ENCODE results near the gene MARK3.

The MARK3 gene

DNA sequence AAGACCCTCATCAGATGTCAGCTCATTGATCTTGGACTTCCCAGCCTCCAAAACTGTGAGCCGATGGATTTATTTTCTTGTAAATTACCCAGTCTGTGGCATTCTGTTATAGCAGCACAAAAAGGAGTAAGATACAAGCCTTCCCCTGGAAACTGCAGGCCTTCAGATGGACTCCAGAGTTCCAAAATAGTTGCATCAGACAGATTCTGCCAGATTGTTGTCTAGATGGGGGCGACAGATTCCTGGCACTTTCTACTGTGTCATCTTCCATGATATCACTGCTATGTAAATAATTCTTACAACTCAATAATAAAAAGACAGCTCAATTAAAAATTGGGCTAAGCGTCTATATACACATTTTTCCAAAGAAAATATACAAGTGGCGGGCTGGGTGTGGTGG lies 17.2 kb upstream of the MARK3 start:
- DNase-seq: no peak

DNA sequence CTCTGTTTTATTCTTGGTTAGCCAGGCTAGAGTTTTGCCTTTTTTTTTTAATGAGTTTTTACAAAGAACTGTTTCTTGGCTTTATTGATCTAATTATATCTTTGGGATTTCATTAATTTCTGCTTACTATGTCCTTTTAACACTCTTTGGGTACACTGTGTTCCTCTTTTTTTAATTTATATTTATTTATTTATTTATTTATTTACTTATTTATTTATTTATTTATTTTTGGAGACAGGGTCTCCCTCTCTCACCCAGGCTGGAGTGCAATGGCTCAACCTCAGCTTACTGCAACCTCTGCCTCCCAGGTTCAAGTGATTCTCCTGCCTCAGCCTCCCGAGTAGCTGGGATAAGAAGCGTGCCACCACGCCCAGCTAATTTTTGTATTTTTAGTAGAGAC lies 15.1 kb upstream of the MARK3 start:
- no peak for DNase-seq

DNA sequence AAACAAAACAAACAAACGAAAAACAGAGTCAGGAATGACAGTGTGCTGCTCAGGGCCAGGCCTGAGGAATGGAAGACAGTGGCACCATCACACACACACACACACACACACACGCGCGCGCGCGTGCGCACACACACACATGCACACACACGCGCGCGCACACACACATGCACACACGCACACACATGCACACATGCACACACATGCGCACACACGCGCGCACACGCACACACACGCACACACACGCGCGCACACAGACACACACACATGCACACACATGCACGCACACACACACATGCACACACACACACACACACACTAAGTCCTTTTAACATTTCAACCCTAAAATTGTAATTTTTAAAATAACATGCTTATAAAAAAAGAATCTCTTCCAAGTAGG lies 13.2 kb upstream of the MARK3 start:
- DNase-seq: no peak

DNA sequence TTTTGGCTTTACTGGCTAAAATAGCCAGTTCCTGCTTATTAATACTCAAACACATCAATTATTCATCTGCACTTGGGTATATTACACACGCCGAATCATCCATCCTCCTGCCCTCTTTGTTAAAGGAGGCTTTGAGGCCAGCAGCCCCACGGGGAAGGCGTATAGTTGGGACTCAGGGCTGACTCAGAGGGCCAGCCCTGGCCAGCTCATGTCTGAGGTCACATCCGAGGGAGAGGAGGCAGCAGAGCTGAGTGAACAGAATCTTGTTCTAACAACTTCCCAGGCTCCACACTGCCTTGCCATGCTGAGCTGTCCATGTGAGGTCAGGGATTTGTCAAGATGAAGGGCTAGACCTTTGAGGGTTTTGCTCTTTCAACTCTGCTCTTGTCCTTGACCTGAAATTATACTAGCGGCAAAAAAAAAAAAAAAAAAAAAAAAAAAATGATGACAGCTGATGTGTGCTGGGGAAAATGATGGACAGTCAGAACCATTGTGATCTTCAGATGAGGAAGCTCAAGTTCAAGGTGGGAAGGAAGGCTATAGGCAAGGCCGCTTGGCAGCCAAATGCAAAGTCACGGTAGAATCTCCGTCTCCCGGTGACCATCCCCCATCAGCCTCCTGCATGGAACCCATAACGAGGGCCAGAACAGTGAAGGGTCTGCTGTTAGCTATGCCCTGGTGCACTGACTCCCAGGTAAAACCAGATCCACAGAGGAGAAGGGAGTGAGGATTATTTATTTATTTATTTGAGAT lies 12.5 kb upstream of the MARK3 start:
- no peak for DNase-seq

DNA sequence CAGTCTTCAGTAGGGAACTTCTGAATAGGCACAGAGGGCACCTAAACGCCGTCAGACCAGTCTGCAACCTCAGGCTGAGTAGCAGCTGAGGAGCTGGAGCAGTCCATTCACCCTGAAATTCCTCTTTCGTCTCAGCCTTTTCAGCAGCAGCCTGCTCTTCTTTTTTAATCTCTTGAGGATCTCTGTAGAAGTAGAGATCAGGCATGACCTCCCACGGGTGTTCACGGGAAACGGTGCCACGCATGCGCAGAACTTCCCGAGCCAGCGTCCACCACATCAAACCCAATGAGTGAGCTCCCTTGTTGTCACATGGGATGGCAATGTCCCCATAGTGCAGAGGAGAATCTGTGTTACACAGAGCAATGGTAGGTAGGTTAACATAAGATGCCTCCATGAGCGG lies 11.1 kb upstream of the MARK3 start:
- DNase-seq: no peak

DNA sequence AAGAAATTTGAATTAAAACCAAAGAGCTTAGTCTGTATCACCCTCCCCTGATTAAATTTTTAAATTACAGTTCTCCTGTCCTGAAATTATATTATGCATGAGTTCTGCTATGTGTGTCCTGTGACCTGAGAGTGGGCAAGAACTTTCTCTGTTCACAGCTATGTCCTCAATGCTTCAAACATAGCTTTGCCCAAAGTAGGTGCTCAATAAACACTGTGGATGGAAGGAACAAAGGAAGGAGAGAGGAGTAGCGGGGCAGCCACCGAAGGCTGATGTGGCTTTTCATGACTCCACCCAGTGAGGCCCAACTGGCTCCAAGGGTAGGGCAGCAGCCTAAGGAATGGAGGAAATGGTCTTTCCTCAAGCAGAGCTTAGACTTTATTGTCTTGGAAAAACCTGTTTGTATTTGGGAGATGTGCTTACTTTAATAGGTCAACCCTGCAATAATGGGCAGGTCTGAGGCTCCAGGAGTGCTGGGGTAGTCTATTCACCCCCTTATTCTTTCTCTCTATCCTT lies 7.6 kb upstream of the MARK3 start:
- no peak for DNase-seq

DNA sequence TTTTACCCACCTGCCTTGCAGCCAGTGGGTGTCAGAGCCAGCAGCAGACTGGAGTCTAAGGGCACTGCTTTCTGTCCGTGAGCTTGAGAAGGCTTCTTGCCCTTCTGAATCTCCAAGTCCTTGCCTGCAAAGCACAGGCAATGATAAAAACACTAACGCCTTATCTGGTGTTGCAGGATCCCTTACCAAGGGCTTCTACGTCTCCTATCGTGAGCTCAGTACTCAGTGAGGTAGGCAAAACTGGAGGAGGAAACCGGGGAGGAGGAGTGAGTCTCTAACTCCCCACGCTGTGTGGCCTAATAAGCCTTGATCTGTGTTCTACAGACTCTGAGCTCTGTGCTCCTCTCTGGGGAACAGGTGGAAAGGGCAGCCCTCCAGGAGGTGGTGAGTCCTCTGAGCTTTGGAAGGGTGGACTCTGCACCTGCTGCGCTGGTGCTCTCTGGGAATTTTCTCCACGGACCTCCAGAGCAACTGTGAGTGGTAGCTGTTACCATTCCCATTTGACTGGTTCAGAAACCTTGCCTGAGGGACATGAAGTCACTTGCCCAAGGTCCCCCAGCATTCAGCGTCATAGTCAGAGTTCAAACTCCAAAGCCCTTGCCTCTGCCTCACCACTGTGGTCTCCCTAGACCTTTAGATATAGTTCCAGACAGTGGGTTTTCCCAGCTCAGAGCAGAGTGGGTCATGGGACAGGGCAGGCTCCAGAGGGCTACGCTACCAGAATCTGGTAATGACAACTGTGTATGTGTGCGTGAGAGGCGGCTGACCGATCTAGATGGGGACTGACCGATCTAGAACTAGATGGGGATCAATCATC lies 7.0 kb upstream of the MARK3 start:
- no peak for DNase-seq

DNA sequence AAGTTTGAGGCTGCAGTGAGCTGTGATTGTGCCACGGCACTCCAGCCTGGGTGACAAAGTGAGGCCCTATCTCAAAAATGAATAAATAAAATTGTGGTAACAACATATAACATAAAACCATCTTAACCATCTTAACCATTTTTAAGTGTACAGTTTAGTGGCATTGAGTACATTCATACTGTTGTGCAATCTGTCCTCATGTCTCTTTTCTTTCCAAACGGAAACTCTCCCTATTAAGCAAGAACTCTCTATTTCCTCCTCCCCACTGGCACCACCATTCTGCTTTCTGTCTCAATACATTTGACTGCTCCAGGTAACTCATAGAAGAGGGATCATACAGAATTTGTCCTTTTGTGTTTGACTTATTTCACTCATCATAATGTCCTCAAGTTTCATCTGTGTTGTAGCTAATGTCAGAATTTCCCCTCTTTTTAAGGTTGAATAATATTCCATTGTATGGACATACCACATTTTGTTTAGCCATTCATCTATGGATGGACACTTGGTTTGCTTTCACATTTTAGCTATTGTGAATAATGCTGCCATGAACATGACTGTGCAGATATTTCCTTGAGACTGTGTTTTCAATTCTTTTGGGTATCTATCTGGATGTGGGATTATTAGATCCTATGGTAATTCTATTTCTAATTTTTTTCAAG lies 4.4 kb upstream of the MARK3 start:
- DNase-seq: no peak

DNA sequence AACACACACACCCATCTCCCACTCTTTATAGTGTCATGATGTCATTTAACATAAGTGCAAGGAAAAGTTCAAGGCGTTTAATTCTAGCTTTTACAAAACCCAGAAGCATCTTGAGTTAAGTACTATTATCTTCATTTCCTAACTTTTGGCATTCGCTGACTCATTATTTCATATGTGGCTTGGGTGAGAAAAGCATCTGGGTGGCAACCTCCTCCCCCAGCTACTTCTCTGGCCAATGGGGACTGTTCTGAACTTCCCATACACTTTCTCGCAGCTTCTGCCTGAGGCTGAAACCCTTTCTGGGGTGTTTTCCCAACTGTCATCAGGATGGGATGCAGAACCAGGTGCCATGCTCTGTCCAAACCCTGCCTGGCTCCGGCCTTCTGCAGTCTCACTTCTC lies 2.8 kb upstream of the MARK3 start:
- DNase-seq: no peak

DNA sequence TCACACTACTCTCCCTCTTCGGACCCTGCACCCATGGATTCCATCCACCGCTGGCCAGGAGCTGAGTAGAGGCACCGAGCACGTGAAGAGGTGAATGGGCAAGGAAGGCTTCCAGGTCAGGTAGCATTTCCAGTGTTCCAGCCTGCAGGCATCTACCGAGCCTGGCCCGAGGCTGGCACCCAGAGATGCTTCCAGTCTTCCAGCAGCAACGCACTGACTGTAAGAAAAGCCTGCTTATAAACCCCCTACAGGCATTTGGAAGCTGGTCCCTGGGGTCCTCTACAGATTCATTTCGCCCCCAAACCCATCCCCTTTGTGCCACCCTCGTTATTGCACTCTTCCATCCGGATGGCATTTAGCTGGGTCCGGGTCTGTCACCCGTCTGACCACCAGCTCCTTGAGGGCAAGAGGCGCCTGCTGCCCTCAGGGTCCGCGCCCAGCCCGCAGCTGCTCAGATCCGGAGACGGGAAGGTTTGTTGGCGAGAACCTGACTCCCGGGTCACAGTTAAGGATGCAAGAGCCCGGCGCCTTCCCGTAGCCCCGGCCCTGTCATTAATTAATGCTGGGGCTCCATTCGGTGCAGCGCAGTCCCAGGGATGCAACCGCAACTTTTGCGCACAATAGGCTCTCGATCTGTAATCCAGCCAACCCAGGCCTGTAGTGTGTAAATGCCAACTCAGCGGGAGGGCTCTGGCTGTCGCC lies 614 bp upstream of the MARK3 start:
- no peak for DNase-seq

DNA sequence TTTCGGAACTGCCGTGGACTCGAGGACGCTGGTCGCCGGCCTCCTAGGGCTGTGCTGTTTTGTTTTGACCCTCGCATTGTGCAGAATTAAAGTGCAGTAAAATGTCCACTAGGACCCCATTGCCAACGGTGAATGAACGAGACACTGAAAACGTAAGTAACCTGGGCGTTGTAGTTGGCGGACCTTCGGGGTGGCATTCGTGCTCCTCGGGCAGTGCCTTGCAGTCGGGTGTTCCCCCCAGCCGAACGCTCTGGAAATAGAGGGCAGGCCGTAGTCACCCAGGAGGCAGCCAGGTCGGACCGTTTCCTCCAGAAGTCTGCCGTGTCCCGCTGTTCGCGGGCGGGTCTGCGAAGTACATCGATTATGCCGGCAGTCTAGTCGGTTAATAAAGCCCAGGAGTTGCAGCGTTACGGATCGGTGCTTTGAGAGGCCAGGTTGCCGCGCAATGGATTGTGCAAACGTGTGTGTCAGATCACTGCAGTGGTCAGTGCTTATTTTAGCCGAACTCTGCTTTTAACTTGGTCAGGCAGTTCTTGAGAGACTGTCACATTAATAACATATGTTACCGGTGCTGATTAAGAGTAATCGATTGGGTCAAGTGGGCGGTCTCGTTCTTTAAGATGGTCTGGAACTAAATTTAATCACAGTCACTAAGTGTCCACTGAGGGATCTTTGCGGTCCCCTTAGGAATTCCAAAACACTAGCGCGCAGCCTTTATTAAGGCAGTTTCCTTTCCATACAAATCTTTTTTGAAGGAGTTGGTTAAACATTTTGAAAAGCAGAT lies 906 bp downstream of the MARK3 start:
- peak in 1 of 2 donors; percentile 32 for DNase-seq

DNA sequence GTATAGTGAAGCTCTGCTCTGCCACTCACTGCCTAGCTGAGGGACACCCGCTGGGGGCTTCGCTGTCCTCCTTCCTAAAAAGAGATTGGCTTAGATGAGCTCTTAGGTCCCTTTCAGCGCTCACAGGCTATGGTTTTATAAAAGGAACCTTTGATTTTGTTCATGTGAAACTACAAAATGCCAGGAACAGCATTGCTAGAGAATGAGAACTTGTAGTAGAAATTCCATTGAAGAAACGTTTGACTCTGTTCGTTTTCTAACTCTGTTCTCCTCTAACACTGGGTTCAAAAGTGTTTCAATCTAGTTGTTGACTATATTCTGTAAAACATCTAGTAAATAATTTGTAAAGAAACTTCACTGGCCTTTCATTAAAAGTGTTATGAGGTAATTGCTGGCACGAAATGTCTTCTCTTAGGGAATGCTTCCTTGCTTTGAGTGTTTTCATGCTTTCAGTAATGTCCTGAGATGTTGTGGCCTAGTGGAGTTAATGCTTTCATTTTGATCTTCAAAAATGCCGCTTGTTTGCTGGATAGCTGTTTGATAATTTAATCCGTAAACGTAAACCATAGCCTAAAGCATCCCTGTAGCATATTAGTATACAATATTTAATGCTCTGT lies 1.6 kb downstream of the MARK3 start:
- DNase-seq: no peak

DNA sequence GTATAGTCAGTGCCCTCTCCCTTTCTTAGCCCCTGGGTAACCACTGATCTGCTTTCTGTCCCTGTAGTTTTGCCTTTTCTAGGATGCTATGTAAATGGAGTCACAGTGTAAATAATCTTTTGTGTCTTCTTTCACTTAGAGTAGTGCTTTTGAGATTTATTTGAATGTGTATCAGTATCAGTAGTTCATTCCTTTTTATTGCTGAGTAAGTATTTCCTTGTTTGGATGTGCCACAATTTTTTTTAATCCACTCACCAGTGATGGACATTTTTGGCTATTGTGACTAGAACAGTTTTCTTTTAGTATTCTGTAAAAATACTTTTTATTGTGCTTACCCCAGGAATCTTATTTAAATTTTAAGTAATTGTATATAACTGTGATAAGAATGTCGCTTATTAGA lies 3.4 kb downstream of the MARK3 start:
- no peak for DNase-seq

DNA sequence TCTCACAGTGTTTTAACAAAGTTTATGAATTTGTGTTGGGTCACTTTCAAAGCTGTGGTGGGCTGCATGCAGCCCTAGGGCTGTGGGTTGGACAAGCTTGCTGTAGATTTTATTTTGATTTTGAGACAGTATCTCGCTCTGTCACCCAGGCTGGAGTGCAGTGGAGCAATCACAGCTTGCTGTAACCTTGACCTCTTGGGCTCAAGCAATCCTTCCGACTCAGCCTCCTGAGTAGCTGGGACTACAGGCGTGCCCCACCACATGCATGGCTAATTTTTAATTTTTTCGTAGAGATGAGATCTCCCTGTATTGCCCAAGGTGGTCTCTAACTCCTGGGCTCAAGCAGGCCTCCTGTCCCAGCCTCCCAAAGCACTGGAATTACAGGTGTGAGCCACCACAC lies 5.4 kb downstream of the MARK3 start:
- DNase-seq: no peak

DNA sequence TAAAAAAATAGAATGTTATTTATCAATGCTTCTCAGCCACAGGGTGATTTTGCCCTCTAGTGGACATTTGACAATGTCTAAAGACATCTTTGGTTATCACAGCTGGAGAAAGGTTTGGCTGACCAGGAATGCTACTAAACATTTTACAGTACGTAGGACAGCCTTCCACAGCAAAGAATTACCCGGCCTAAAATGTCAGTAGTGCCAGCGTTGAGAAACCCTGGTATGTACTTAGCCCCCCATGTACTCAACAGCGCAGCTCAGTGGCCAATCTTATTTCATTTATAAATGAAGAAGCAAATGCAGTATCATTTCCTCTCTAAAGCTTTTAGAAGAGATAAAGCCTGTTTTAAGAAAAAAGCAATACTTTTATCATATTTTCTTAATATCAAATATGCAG lies 5.8 kb downstream of the MARK3 start:
- peak in 1 of 2 donors; percentile 36 for DNase-seq

DNA sequence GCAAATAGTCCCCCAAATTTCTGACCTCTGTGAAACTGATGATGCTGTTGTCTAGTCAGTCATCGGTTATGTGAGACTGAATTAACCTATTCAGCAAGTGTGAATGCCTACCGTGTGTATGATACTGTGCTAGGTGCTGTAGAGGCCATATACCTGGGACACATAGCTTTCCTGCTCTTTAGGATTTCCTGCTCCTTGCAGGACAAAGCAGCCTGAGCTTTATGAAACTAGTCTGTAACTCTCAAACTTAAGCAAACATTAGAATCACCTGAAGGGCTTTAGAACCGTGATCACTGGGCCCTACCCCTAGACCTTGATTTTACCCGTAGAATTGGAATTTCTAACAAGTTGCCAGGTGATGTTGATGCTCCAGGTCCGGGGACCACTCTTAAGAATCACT lies 6.9 kb downstream of the MARK3 start:
- no peak for DNase-seq

DNA sequence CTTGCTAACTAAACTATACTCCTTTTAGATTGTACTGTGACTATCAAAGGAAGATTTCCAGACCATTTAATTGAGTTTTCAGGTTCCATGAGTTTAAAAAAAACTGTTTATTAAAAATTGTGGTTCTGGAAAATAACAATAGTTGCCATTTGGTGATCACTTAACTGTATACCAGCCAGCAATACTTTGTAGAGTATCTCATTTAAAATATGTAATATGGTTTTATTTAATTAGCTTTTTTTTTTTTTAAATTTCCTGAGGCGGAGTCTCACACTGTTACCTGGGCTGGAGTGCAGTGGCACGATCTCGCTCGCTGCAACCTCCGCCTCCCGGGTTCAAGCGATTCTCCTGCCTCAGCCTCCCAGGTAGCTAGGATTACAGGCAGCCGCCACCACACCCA lies 7.4 kb downstream of the MARK3 start:
- no peak for DNase-seq

DNA sequence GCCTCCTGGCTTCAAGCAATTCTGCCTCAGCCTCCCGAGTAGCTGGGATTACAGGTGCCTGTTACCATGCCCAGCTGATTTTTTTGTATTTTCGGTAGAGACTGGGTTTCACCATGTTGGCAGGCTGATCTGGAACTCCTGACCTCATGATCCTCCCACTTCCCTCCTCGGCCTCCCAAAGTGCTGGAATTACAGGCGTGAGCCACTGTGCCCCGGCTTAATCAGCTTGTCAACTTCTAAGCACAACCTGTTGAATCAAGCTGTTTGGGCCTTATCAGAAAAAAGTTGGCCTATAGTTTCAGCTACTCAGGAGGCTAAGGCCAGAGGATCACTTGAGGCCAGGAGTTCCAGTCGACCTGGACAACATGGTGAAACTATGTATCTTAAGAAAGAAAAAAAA lies 7.9 kb downstream of the MARK3 start:
- DNase-seq: no peak

DNA sequence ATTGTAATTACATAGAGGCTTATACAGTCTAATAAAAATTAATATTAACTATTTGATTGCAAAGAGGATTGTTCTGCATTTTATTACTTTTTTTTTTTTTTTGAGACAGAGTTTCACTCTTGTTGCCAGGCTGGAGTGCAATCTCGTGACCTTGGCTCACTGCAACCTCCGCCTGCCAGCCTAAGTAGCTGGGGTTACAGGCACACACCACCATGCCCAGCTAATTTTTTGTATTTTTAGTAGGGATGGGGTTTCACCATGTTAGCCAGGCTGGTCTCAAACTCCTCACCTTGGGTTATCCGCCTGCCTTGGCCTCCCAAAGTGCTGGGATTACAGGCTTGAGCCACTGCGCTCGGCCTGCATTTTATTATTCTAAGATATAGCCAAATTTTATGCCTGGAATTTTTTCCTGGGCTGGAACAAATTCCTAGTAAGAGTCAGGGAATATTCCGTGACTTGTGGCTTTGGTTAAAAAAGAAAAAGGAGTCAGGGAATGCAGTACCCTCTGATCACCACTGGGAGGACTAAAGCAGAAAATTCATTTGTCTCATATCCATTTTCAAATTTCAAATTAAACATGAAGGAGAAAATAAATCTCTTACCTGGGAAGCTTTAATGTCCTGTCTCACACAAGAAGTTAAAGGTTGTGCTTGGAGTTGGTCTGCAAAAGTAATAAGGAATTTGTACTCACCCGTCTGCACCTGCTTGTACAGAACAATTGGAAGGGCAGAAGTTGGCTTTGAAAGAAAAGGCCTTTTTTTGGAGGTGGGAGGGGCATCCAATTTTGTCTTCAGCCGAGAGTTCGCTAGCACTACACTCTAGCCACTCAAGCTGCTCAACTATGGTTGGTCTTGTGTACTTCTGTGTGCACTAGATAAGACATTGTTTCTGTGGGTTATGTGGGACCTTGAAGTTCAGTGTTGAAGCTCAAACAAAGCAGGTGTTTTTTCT lies 8.7 kb downstream of the MARK3 start:
- peak in 1 of 2 donors; percentile 35 for DNase-seq

DNA sequence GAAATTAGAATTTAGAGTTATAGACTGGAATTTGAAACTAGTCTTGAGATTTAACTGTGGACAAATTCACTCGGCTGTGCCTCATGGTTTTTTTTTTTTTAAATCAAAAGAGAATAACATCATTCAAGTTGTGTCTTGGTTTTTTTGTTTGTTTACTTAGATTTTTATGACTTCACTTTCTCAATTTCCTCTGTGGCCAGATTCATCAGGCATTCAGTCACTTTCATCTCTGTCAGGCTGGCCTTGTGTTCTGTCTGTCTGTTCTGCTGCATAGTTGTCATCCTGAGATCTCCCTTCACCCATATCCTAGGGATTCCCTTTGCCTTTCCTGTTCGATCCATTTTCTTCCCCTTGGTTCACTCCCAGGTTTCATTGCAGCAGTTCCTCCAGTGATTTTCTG lies 10.0 kb downstream of the MARK3 start:
- DNase-seq: no peak

DNA sequence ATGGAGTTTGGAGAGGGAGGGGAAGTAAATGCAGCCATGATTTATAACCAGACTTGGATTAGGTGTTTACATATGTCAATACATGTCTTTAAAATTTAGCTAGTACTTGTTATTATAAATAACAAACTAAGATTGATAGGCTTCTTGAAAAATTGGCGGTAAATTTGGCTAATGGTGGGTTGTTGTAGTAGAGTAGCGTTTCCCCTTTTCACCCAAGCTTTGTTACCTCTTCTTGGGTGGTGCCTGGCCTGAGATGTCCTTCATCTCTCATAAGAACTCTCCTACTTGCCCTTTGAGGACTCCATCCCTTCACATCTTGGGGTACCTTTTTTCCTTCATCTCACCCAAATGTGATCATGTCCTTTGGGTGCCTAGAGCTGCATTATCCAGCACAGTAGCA lies 11.2 kb downstream of the MARK3 start:
- DNase-seq: no peak

Measured in hippocampal formation (tissue), 2 donors.